SJCRH30 (cell line): Measurements from ENCODE around the gene SMCO3. TPM values are rescaled to one million over a fixed set of nuclear protein-coding genes. Genes with fewer than 3 reads are reported as not detected.
"Not testable (repeated sequence)": the region's sequence is repeated elsewhere in the genome, so short reads cannot be mapped to it uniquely, and the experiment has no call there.

Experiments
- DNase-seq, 2 experiments: peaks; one replicate each; pipeline ENCODE4 v3.0.0-alpha.2; 2015 to 2020
- H3K27ac ChIP-seq: fragments of 250-450 bp; sonication (Bioruptor Pico); 2 replicates; pipeline ENCODE4 v1.5.1; 2020; ENCODE audit warnings: mild to moderate bottlenecking, moderate library complexity
- H3K27me3 ChIP-seq: fragments of 250-450 bp; sonication (Bioruptor Pico); 2 replicates; pipeline ENCODE4 v1.5.1; 2020; ENCODE audit warnings: mild to moderate bottlenecking, moderate library complexity
- H3K36me3 ChIP-seq: fragments of 250-450 bp; sonication (Bioruptor Pico); 2 replicates; pipeline ENCODE4 v1.5.1; 2020; ENCODE audit warnings: mild to moderate bottlenecking, moderate library complexity
- H3K4me1 ChIP-seq: fragments of 250-450 bp; sonication (Bioruptor Pico); 2 replicates; pipeline ENCODE4 v1.5.1; 2020; ENCODE audit warnings: mild to moderate bottlenecking, moderate library complexity
- H3K4me3 ChIP-seq: fragments of 250-450 bp; sonication (Bioruptor Pico); 2 replicates; pipeline ENCODE4 v1.5.1; 2020; ENCODE audit warnings: mild to moderate bottlenecking, moderate library complexity
- H3K9me3 ChIP-seq: fragments of 250-450 bp; sonication (Bioruptor Pico); replicated peaks from 2 replicates; pipeline ENCODE4 v1.5.1; 2020; ENCODE audit warnings: mild to moderate bottlenecking, moderate library complexity
- total RNA-seq: library from RNA; depleted of rRNA; stranded (reverse); fragments of >200 nt; shearing (Covaris generic); gene quantifications from 2 replicates; pipeline ENCODE4 v1.2.3, GENCODE V29; 2014

Gene SMCO3
- total RNA-seq, 1 experiment from 2014 or later = not detected

GRCh38 chr12:14774074-14774905 is 39.7 kb downstream of the SMCO3 start:
- no peak overlapping the region for H3K27ac ChIP-seq
- DNase-seq = no peak
- H3K36me3 ChIP-seq = no peaks in the 10 kb centered on the region
- H3K4me3 ChIP-seq = no peak overlapping the region
- no peaks in the 10 kb centered on the region for H3K27me3 ChIP-seq
- no peaks in the 10 kb centered on the region for H3K9me3 ChIP-seq
- H3K4me1 ChIP-seq = no peaks in the 10 kb centered on the region

GRCh38 chr12:14773685-14774073 is 40.3 kb downstream of the SMCO3 start:
- no peaks in the 10 kb centered on the region for H3K27me3 ChIP-seq
- no peak overlapping the region for H3K27ac ChIP-seq
- H3K4me3 ChIP-seq = no peak overlapping the region
- H3K9me3 ChIP-seq = no peaks in the 10 kb centered on the region
- H3K36me3 ChIP-seq = no peaks in the 10 kb centered on the region
- no peaks in the 10 kb centered on the region for H3K4me1 ChIP-seq
- DNase-seq = no peak

GRCh38 chr12:14772946-14773345 is 41.0 kb downstream of the SMCO3 start:
- Histone ChIP-seq H3K9me3 (no peaks in the 10 kb centered on the region), H3K27me3 (no peaks in the 10 kb centered on the region), H3K4me1 (no peaks in the 10 kb centered on the region), H3K4me3 (no peak overlapping the region), H3K27ac (no peak overlapping the region), H3K36me3 (no peaks in the 10 kb centered on the region)
- no peak for DNase-seq

GRCh38 chr12:14771651-14772137 is 42.3 kb downstream of the SMCO3 start:
- DNase-seq = peak in 1 of 2 experiments; percentile 16
- Histone ChIP-seq H3K27ac (no peak overlapping the region), H3K27me3 (no peaks in the 10 kb centered on the region), H3K36me3 (no peaks in the 10 kb centered on the region), H3K4me3 (peak overlapping the region; percentile 64), H3K9me3 (no peaks in the 10 kb centered on the region), H3K4me1 (no peaks in the 10 kb centered on the region)

GRCh38 chr12:14770496-14771461 is 43.2 kb downstream of the SMCO3 start:
- H3K4me3 ChIP-seq = peak overlapping the region; percentile 64
- no peaks in the 10 kb centered on the region for H3K4me1 ChIP-seq
- H3K36me3 ChIP-seq = no peaks in the 10 kb centered on the region; the same call in 1 of the 2 replicates
- DNase-seq = peak; percentile 76 to 82
- no peaks in the 10 kb centered on the region for H3K27me3 ChIP-seq
- peak overlapping the region; percentile 86 for H3K27ac ChIP-seq
- no peaks in the 10 kb centered on the region for H3K9me3 ChIP-seq

GRCh38 chr12:14769969-14770495 is 44.0 kb downstream of the SMCO3 start:
- Histone ChIP-seq H3K27ac (peak overlapping the region; percentile 86), H3K36me3 (no peaks in the 10 kb centered on the region; the same call in 1 of the 2 replicates), H3K27me3 (no peaks in the 10 kb centered on the region), H3K4me1 (no peaks in the 10 kb centered on the region), H3K4me3 (peak overlapping the region; percentile 64), H3K9me3 (no peaks in the 10 kb centered on the region)
- DNase-seq = peak; percentile 57 to 67

GRCh38 chr12:14769466-14769968 is 44.5 kb downstream of the SMCO3 start:
- H3K9me3 ChIP-seq = no peaks in the 10 kb centered on the region
- no peaks in the 10 kb centered on the region; the same call in 1 of the 2 replicates for H3K36me3 ChIP-seq
- no peaks in the 10 kb centered on the region for H3K27me3 ChIP-seq
- H3K4me1 ChIP-seq = no peaks in the 10 kb centered on the region
- DNase-seq = peak in 1 of 2 experiments; percentile 10
- H3K27ac ChIP-seq = peak overlapping the region; percentile 86
- H3K4me3 ChIP-seq = peak overlapping the region; percentile 64

GRCh38 chr12:14768823-14769405 is 45.1 kb downstream of the SMCO3 start:
- no peaks in the 10 kb centered on the region; the same call in 1 of the 2 replicates for H3K36me3 ChIP-seq
- no peak overlapping the region for H3K4me3 ChIP-seq
- no peaks in the 10 kb centered on the region for H3K4me1 ChIP-seq
- H3K27ac ChIP-seq = no peak overlapping the region
- H3K27me3 ChIP-seq = no peaks in the 10 kb centered on the region
- no peak for DNase-seq
- no peaks in the 10 kb centered on the region for H3K9me3 ChIP-seq

GRCh38 chr12:14767617-14768016 is 46.4 kb downstream of the SMCO3 start:
- no peak for DNase-seq
- H3K9me3 ChIP-seq = no peaks in the 10 kb centered on the region
- H3K4me1 ChIP-seq = no peaks in the 10 kb centered on the region

GRCh38 chr12:14766649-14767215 is 47.2 kb downstream of the SMCO3 start:
- H3K27ac ChIP-seq = no peak overlapping the region
- no peaks in the 10 kb centered on the region for H3K9me3 ChIP-seq
- H3K27me3 ChIP-seq = no peaks in the 10 kb centered on the region
- DNase-seq = no peak
- H3K4me1 ChIP-seq = no peaks in the 10 kb centered on the region
- H3K4me3 ChIP-seq = no peak overlapping the region
- peaks cover 1% of the 10 kb centered on the region; the same call in 1 of the 2 replicates for H3K36me3 ChIP-seq

More at GRCh38 chr12:14767617-14768016, 46.4 kb downstream of the SMCO3 start:
- Histone ChIP-seq H3K27ac (no peak overlapping the region), H3K36me3 (no peaks in the 10 kb centered on the region; the same call in 1 of the 2 replicates), H3K27me3 (no peaks in the 10 kb centered on the region), H3K4me3 (no peak overlapping the region)

GRCh38 chr12:14766020-14766419 is 48.0 kb downstream of the SMCO3 start:
- not testable (repeated sequence) for H3K27me3 ChIP-seq, DNase-seq, H3K36me3 ChIP-seq, H3K4me3 ChIP-seq, H3K4me1 ChIP-seq, H3K9me3 ChIP-seq, H3K27ac ChIP-seq

GRCh38 chr12:14765398-14765797 is 48.6 kb downstream of the SMCO3 start:
- Histone ChIP-seq H3K9me3 (no peaks in the 10 kb centered on the region), H3K4me1 (no peaks in the 10 kb centered on the region), H3K27ac (no peak overlapping the region), H3K36me3 (peaks cover 2% of the 10 kb centered on the region; the same call in 1 of the 2 replicates), H3K4me3 (no peak overlapping the region), H3K27me3 (no peaks in the 10 kb centered on the region)
- DNase-seq = no peak

GRCh38 chr12:14759711-14760280 is 54.2 kb downstream of the SMCO3 start:
- H3K9me3 ChIP-seq, H3K27me3 ChIP-seq, H3K36me3 ChIP-seq, H3K27ac ChIP-seq, H3K4me1 ChIP-seq, H3K4me3 ChIP-seq, DNase-seq: not testable (repeated sequence)
